IMR-90 (cell line): Measurements from ENCODE around the gene CDK12. TPM values are rescaled to one million over a fixed set of nuclear protein-coding genes. Genes with fewer than 3 reads are reported as not detected.

ENCODE experiments used
- ATAC-seq: fragments of 200-7000 bp; cut with Tn5 transposase; 2 replicates; pipeline ENCODE4 v1.9.1; 2020; ENCODE audit warnings: low read depth, mild to moderate bottlenecking, moderate library complexity
- BruUV-seq: library from RNA; stranded (reverse); fragments of 400-500 nt; replicated peaks from 2 replicates; lab custom pipeline; 2021; lab: Mats Ljungman, UMichigan
- CTCF ChIA-PET: fragments of 300-600 bp; formaldehyde crosslinking; extraction: SDS; loops from one replicate; lab custom pipeline; 2021; ENCODE audit warnings: antibody characterized with exemption; lab: Yijun Ruan, JAX
- POLR2A ChIA-PET: fragments of 300-600 bp; sonication (Branson Sonifier 250); formaldehyde crosslinking; loops from one replicate; lab custom pipeline; 2022; ENCODE audit warnings: antibody characterized with exemption; ENCODE audit not compliant: unreplicated experiment; lab: Charles Lee
- DNase-seq: peaks from one replicate; pipeline ENCODE4 v3.0.0; 2013
- H2AFZ ChIP-seq: replicated peaks from 2 replicates; pipeline ENCODE3; 2013; ENCODE audit warnings: low read length, mild to moderate bottlenecking; ENCODE audit not compliant: poor library complexity
- H2AK5ac ChIP-seq: 2 replicates; pipeline ENCODE4 v1.6.1; 2013; ENCODE audit warnings: low read depth, low read length, inconsistent platforms
- H2AK9ac ChIP-seq: replicated peaks from 2 replicates; pipeline ENCODE3; 2013; ENCODE audit warnings: mild to moderate bottlenecking, low read depth, low read length, moderate library complexity; ENCODE audit not compliant: poor library complexity
- H2BK120ac ChIP-seq: 2 replicates; pipeline ENCODE4 v1.6.1; 2013; ENCODE audit warnings: low read depth, low read length, inconsistent platforms
- H2BK15ac ChIP-seq: 3 replicates; pipeline ENCODE4 v1.6.1; 2013; ENCODE audit warnings: low read depth, low read length, inconsistent platforms
- H2BK20ac ChIP-seq: 2 replicates; pipeline ENCODE4 v1.6.1; 2013; ENCODE audit warnings: low read depth, mild to moderate bottlenecking, inconsistent platforms, low read length, moderate library complexity
- H2BK5ac ChIP-seq: 2 replicates; pipeline ENCODE4 v1.6.1; 2013; ENCODE audit warnings: mild to moderate bottlenecking, low read depth, low read length, inconsistent platforms; ENCODE audit not compliant: poor library complexity, severe bottlenecking
- H3K14ac ChIP-seq: replicated peaks from 2 replicates; pipeline ENCODE4 v1.6.1; 2013; ENCODE audit warnings: low read depth, low read length, inconsistent platforms
- H3K18ac ChIP-seq: 2 replicates; pipeline ENCODE4 v1.6.1; 2013; ENCODE audit warnings: low read depth, low read length, control low read depth
- H3K23ac ChIP-seq: 2 replicates; pipeline ENCODE4 v1.6.1; 2013; ENCODE audit warnings: low read depth, low read length, inconsistent platforms
- H3K27ac ChIP-seq: 2 replicates; pipeline ENCODE4 v1.5.1; 2013; ENCODE audit warnings: mild to moderate bottlenecking, control low read depth, low read length; ENCODE audit not compliant: insufficient read depth
- H3K27me3 ChIP-seq: 2 replicates; pipeline ENCODE4 v1.6.1; 2013; ENCODE audit warnings: low read length; ENCODE audit not compliant: control insufficient read depth, insufficient read depth
- H3K36me3 ChIP-seq: 2 replicates; pipeline ENCODE4 v1.6.1; 2013; ENCODE audit warnings: low read length, mixed read lengths; ENCODE audit not compliant: control insufficient read depth, insufficient read depth
- H3K4ac ChIP-seq: 2 replicates; pipeline ENCODE4 v1.6.1; 2013; ENCODE audit warnings: low read depth, low read length, inconsistent platforms
- H3K4me1 ChIP-seq: 2 replicates; pipeline ENCODE4 v1.6.1; 2013; ENCODE audit warnings: low read length, mixed read lengths; ENCODE audit not compliant: control insufficient read depth, insufficient read depth
- H3K4me2 ChIP-seq: 2 replicates; pipeline ENCODE4 v1.6.1; 2013; ENCODE audit warnings: low read depth, mild to moderate bottlenecking, control low read depth, low read length, moderate library complexity
- H3K4me3 ChIP-seq: 2 replicates; pipeline ENCODE4 v1.5.1; 2013; ENCODE audit warnings: low read depth, mild to moderate bottlenecking, control low read depth, low read length, moderate library complexity; ENCODE audit not compliant: insufficient read depth
- H3K56ac ChIP-seq: 2 replicates; pipeline ENCODE4 v1.6.1; 2013; ENCODE audit warnings: low read length, inconsistent platforms; ENCODE audit not compliant: insufficient read depth; ENCODE audit errors: extremely low read depth
- H3K79me1 ChIP-seq, 2 experiments: 2 replicates each; pipeline ENCODE4 v1.6.1; 2013; ENCODE audit warnings: low read length in 2 of 2, inconsistent platforms in 1 of 2, low read depth in 1 of 2
- H3K9ac ChIP-seq: 2 replicates; pipeline ENCODE4 v1.6.1; 2013; ENCODE audit warnings: low read depth, low read length, control low read depth
- H3K9me1 ChIP-seq: 2 replicates; pipeline ENCODE4 v1.6.1; 2013; ENCODE audit warnings: low read length, inconsistent platforms; ENCODE audit not compliant: insufficient read depth
- H3K9me3 ChIP-seq: 2 replicates; pipeline ENCODE4 v1.6.1; 2013; ENCODE audit warnings: low read length; ENCODE audit not compliant: control insufficient read depth, insufficient read depth
- H4K20me1 ChIP-seq: 2 replicates; pipeline ENCODE4 v1.6.1; 2013; ENCODE audit warnings: low read length, inconsistent platforms; ENCODE audit not compliant: insufficient read depth
- H4K5ac ChIP-seq: 2 replicates; pipeline ENCODE4 v1.6.1; 2013; ENCODE audit warnings: mild to moderate bottlenecking, low read depth, low read length, control low read depth
- H4K8ac ChIP-seq, 2 experiments: 2 replicates each; pipeline ENCODE4 v1.6.1; 2013; ENCODE audit warnings: low read depth in 2 of 2, low read length in 2 of 2, control low read depth in 1 of 2, inconsistent platforms in 1 of 2
- H4K91ac ChIP-seq: 2 replicates; pipeline ENCODE4 v1.6.1; 2013; ENCODE audit warnings: low read depth, low read length, inconsistent platforms; ENCODE audit not compliant: insufficient read depth
- BHLHE40 ChIP-seq: fragments of 150-350 bp; IDR thresholded peaks from 2 replicates; pipeline ENCODE4 v1.6.1; 2016; ENCODE audit warnings: mild to moderate bottlenecking, low read depth, low read length
- MAZ ChIP-seq: IDR thresholded peaks from 2 replicates; pipeline ENCODE4 v1.6.1; 2012; ENCODE audit warnings: low read depth, mild to moderate bottlenecking, low read length, improper control_type of control experiment, moderate library complexity, borderline replicate concordance
- SMC3 ChIP-seq: fragments of 150-350 bp; IDR thresholded peaks from 2 replicates; pipeline ENCODE4 v1.6.1; 2016; ENCODE audit warnings: low read depth, mild to moderate bottlenecking, antibody characterized with exemption, low read length, moderate library complexity
- WGBS, 2 experiments: methylation state at CpG; one replicate each; pipeline versions ENCODE4 v1.1.5 to v1.1.7; 2013; ENCODE audit warnings: missing lambda C conversion rate in 2 of 2; ENCODE audit not compliant: insufficient read length in 1 of 2; ENCODE audit errors: extremely low coverage in 2 of 2; 5-methylcytosine and 5-hydroxymethylcytosine counted together
- dilution Hi-C: fragments of 300-500 bp; cut with HindIII; formaldehyde crosslinking; loops from one replicate; pipeline ENCODE4 v1.14.3; 2018; ENCODE audit warnings: low sequenced_read_pairs; ENCODE audit not compliant: unreplicated experiment
- in situ Hi-C: fragments of 300-500 bp; cut with MboI; formaldehyde crosslinking; loops from 3 replicates; pipeline ENCODE4 v1.14.3; 2019; ENCODE audit warnings: low sequenced_read_pairs, inconsistent platforms, mixed read lengths
- intact Hi-C: fragments of 100-400 bp; cut with micrococcal nuclease; formaldehyde crosslinking; loops from 2 replicates; pipeline ENCODE4 v1.10.0; 2022
- polyA plus RNA-seq, 3 experiments: library from polyadenylated mRNA; depleted of rRNA; stranded (reverse); fragments of >200 nt; gene quantifications; 2 replicates each; pipeline ENCODE4 v1.2.3, GENCODE V29; 2012; ENCODE audit warnings: low replicate concordance in 1 of 3
- total RNA-seq: library from RNA; depleted of rRNA; stranded (reverse); fragments of >200 nt; gene quantifications from 2 replicates; pipeline ENCODE4 v1.2.3, GENCODE V29; 2012
- TF ChIP-seq, protein P1 (sequence below): conservative IDR thresholded peaks from 2 replicates; pipeline ENCODE4 v1.5.1; 2012; ENCODE audit warnings: mild to moderate bottlenecking, low read depth, low read length, improper control_type of control experiment

Gene CDK12
- total and polyA plus RNA-seq, 2 of the 4 experiments (the other 2 are of a cell fraction), result 16.1 to 27.1 TPM

DNA sequence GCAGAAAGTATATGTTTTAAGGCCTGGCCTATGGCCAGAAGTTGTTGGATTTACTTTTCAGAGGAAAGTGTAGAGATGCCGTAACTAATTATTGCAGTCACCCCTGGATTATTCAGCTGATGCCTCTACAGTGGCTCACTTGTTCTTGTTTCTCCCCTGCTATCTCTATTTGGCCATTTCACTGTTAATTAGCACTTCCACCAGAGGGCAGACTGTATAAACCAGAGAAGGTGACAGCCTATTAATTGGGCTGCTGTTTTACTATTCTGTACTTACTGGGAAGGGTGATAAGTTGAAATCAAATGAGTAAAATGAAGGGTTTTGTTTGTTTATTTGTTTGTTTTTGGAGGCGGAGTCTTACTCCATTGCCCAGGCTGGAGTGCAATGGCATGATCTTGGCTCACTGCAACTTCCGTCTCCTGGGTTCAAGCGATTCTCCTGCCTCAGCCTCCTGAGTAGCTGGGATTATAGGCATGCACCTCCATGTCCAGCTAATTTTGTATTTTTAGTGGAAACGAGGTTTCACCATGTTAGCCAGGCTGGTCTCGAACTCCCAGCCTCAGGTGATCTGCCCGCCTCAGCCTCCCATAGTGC, 66.0 kb downstream of the CDK12 start:
- H4K91ac ChIP-seq, result no peak overlapping the region
- H3K9me3 ChIP-seq, result no peaks in the 10 kb centered on the region
- TF ChIP-seq MAZ (no peak), SMC3 (no peak), BHLHE40 (no peak)
- TF ChIP-seq, protein P1, sequence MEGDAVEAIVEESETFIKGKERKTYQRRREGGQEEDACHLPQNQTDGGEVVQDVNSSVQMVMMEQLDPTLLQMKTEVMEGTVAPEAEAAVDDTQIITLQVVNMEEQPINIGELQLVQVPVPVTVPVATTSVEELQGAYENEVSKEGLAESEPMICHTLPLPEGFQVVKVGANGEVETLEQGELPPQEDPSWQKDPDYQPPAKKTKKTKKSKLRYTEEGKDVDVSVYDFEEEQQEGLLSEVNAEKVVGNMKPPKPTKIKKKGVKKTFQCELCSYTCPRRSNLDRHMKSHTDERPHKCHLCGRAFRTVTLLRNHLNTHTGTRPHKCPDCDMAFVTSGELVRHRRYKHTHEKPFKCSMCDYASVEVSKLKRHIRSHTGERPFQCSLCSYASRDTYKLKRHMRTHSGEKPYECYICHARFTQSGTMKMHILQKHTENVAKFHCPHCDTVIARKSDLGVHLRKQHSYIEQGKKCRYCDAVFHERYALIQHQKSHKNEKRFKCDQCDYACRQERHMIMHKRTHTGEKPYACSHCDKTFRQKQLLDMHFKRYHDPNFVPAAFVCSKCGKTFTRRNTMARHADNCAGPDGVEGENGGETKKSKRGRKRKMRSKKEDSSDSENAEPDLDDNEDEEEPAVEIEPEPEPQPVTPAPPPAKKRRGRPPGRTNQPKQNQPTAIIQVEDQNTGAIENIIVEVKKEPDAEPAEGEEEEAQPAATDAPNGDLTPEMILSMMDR, result peak; percentile 32
- intact Hi-C loops (loop anchor here (1.0 to 5.0 kb wide), 2 partner anchors 40 to 96 kb away; no protein-coding TSS in a partner anchor), dilution Hi-C loops (no loop called here), in situ Hi-C loops (no loop called here)
- H2BK20ac ChIP-seq, result no peak overlapping the region
- no peaks in the 10 kb centered on the region for H3K27me3 ChIP-seq
- WGBS, 2 experiments, result 100% methylated on average over 2 of the region's 7 CpGs; no CpG with 5 or more reads in 1 of the 2 experiments
- no peak overlapping the region for H3K18ac ChIP-seq
- H3K4me3 ChIP-seq, result no peak overlapping the region
- BruUV-seq, result no TSS peak
- no peak overlapping the region for H3K27ac ChIP-seq
- H3K14ac ChIP-seq, result no peak overlapping the region
- no peak overlapping the region for H2BK120ac ChIP-seq
- peaks cover 2 to 3% of the 10 kb centered on the region in 2 experiments; a peak in 2 of 4 replicates for H3K79me1 ChIP-seq
- H3K23ac ChIP-seq, result no peak overlapping the region
- H3K36me3 ChIP-seq, result peaks cover 46% of the 10 kb centered on the region
- H3K9ac ChIP-seq, result no peak overlapping the region
- H4K20me1 ChIP-seq, result no peaks in the 10 kb centered on the region; the same call in 1 of the 2 replicates
- no peak overlapping the region for H2BK15ac ChIP-seq
- no peak overlapping the region for H3K4ac ChIP-seq
- H2AK9ac ChIP-seq, result no peak overlapping the region
- no peak overlapping the region for H2AK5ac ChIP-seq
- no peaks in the 10 kb centered on the region for H3K4me1 ChIP-seq
- H3K56ac ChIP-seq, result no peak overlapping the region
- H3K4me2 ChIP-seq, result no peak overlapping the region
- no peaks in the 10 kb centered on the region; the same call in 1 of the 2 replicates for H3K9me1 ChIP-seq
- no peak overlapping the region for H4K5ac ChIP-seq
- ChIA-PET POLR2A (no interaction called here), CTCF (interaction anchor here (0.6 kb wide), 1 partner anchor 72 kb away, joined by 3 read pairs; no protein-coding TSS in a partner anchor)
- H2BK5ac ChIP-seq, result no peak overlapping the region
- no peak for DNase-seq
- no peak overlapping the region for H4K8ac ChIP-seq
- no peak overlapping the region for H2AFZ ChIP-seq
- peak; percentile 53; the same call in 1 of the 2 replicates for ATAC-seq
